Epithelial cell of proximal tubule (primary cell): ENCODE measurements around the gene APC. TPM values are rescaled to one million over a fixed set of nuclear protein-coding genes. Genes with fewer than 3 reads are reported as not detected.

Experiments used
- DNase-seq: peaks from one replicate; pipeline ENCODE4 v3.0.0-alpha.2; 2011; ENCODE audit warnings: low read depth
- H3K4me3 ChIP-seq: 2 replicates; pipeline ENCODE4 v1.5.1; 2011; ENCODE audit warnings: low read depth, mild to moderate bottlenecking, low read length
- total RNA-seq: library from RNA; depleted of rRNA; stranded (reverse); fragments of >200 nt; gene quantifications from 2 replicates; pipeline ENCODE4 v1.2.3, GENCODE V29; 2015
- TF ChIP-seq, protein P1 (sequence below): conservative IDR thresholded peaks from 2 replicates; pipeline ENCODE4 v1.5.1; 2012; ENCODE audit warnings: low read depth, mild to moderate bottlenecking, low read length

The APC gene
- total RNA-seq, 1 donor from 2014 or later, result 24.0 TPM

DNA sequence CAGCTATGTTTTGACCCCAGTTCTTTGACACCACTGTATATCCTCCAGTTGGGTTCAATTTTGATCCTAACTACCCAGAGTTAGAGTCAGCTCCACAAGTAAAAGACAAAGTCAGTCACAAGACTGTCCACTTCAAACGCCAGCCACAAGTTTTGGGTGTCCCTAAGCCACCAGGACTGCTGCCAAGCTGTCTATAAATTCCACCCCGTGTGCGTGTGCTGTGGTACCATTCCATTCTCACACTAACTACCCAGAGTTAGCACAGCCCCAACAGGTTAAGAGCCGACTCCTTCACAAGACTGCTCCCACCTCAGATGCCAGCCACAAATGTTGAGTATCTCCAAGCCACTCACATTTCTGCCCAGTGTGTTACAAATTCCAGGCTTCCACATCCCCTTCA is 56.7 kb downstream of the APC start:
- TF ChIP-seq, protein P1, sequence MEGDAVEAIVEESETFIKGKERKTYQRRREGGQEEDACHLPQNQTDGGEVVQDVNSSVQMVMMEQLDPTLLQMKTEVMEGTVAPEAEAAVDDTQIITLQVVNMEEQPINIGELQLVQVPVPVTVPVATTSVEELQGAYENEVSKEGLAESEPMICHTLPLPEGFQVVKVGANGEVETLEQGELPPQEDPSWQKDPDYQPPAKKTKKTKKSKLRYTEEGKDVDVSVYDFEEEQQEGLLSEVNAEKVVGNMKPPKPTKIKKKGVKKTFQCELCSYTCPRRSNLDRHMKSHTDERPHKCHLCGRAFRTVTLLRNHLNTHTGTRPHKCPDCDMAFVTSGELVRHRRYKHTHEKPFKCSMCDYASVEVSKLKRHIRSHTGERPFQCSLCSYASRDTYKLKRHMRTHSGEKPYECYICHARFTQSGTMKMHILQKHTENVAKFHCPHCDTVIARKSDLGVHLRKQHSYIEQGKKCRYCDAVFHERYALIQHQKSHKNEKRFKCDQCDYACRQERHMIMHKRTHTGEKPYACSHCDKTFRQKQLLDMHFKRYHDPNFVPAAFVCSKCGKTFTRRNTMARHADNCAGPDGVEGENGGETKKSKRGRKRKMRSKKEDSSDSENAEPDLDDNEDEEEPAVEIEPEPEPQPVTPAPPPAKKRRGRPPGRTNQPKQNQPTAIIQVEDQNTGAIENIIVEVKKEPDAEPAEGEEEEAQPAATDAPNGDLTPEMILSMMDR, result no peak

DNA sequence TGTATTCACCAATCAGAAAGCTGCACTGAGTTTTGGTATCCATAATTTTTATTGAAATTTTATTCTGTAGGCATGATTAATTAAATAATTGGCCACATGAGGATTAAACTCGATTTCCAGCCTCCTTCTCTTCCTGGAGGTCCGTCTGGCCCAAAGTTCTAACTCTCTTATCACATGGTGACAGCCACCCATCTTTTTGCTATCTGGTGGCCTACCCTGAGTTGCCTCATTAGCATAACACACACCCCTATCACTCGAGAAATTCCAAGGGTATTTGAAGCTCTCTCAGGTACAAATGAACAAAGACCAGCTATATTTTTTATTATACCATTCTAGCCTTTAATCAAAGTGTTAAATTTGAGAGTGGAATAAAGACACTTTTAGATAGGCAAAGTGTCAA is 57.7 kb downstream of the APC start:
- TF ChIP-seq, protein P1, result no peak

More for the DNA sequence above, 56.7 kb downstream of the APC start:
- no peak for DNase-seq
- H3K4me3 ChIP-seq, result no peak overlapping the region

DNA sequence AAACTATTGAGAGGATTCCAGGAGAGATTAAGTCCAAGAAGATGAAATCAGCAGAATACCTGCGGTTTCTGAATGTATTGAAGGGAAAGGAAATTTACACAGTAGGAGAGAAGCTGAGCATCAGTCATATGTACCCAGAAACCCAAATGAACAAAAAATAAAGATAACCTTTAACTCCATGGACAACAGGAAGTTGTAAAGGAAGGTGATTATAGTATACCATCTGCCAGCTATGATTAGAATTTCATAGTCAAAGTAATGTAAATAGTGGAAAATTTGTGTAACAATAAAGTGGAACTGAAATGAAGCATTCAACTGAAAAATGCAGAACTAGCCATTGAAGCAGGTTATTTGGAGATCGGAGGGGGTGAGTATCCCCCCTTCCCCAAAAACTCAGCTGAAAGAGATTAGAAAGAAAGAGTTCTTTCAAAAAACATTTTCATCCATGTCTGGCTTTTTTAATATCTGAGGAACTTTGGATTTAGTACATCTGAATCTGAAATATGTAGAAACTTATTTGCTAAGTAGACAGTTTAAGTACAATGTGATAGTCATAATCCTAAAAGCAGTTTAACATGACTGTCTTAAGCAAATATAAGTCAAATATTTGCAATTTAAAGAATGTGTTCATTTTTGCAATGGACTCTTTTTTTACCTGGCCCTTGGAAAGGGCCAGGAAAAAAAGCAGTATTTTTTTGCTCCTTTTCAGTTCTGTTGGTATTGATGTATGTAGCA is 58.4 kb downstream of the APC start:
- DNase-seq, result no peak
- TF ChIP-seq, protein P1, result no peak
- no peak overlapping the region for H3K4me3 ChIP-seq

More for the DNA sequence above, 57.7 kb downstream of the APC start:
- DNase-seq, result no peak
- no peak overlapping the region for H3K4me3 ChIP-seq

DNA sequence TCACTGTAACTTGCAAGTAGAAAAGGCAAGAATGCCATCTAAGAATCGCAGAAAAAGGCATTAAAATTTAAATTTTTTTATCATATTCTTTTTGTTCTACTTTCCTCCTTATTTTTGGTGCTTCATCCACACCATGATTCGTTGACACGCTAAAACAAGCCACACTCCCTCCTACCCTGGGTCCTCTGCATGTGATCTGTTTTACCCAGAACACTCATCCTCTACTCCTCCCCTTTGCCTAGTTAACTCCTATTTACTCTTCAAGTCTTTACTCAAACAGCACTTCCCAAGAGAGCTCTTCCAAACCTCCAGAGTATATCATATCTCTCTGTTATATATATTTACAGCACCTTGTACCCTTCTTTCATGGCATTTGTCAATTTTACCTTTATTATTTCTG is 62.0 kb downstream of the APC start:
- DNase-seq, result no peak
- H3K4me3 ChIP-seq, result no peak overlapping the region
- TF ChIP-seq, protein P1, result no peak

DNA sequence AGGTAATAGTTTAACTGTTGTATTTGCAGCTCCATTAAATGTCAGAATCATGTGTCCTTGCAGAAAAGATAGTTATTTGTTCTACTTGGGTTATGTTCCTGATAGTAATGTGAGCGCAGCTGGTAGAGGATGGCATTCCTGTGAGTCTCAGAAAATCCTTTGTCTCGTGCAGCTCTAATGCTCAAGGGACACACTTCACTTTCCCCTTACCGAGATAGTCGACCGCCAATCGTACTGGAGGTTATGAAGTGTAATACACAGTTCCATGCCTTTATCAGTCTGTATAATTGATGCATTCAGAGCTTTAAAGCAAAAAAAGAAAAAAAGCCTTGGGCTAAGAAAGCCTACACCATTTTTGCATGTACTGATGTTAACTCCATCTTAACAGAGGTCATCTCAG is 63.2 kb downstream of the APC start:
- TF ChIP-seq, protein P1, result no peak
- no peak overlapping the region for H3K4me3 ChIP-seq
- no peak for DNase-seq

DNA sequence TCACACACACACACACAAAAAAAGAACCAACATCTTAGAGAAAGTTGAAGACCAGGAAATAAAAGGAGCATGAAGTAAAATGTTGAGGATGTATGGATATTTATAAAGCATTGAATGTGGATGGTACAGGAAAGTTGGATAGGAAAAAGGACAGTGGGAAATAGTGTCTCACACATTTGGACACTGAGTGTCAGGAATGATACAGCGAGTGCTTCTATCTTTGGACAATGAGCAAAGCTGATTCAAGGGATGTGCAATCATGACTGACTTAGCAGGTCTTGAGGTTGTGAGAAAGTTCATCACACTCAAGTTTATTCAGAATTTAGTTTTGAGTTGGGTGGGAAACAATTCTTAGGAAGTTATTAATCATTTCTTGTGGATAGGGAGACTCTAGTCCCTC is 73.3 kb downstream of the APC start:
- H3K4me3 ChIP-seq, result no peak overlapping the region
- no peak for DNase-seq
- TF ChIP-seq, protein P1, result no peak

DNA sequence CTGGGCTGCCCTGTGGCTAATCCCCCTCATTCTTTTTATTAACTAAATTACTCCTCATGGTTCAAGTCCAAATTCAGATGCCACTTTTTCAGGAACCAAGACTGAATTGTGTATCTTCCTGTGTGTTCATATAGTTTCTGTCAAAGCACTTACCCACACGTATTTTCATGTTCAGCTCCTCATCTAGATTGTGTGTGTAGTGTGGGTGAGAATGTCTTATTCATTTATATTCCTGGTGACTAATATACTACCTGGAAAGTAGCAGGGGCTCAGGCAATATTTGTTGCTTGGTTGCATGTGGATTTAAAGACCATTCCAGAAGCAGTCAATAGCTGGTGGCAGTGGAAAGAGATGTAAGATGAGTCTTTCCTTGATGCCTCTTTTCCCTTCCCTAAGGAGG is 74.9 kb downstream of the APC start:
- DNase-seq, result no peak
- H3K4me3 ChIP-seq, result no peak overlapping the region
- TF ChIP-seq, protein P1, result no peak
